Activated CD4-positive, alpha-beta T cell treated with anti-CD3 and anti-CD28 coated beads for 36 hours (primary cell): Measurements from ENCODE around the gene UBXN2A. TPM values are rescaled to one million over a fixed set of nuclear protein-coding genes. Genes with fewer than 3 reads are reported as not detected.

Source experiments
- ATAC-seq: fragments of 200-7000 bp; cut with Tn5 transposase; one replicate; pipeline ENCODE4 v1.10.0; 2021; ENCODE audit warnings: mild to moderate bottlenecking, moderate library complexity
- CTCF ChIA-PET: fragments of 350-600 bp; sonication (Branson Sonifier 250); formaldehyde crosslinking; loops from one replicate; lab custom pipeline; 2021; ENCODE audit warnings: antibody characterized with exemption; lab: Charles Lee
- POLR2A ChIA-PET: fragments of 350-600 bp; sonication (Branson Sonifier 250); formaldehyde crosslinking; loops from one replicate; lab custom pipeline; 2021; ENCODE audit warnings: antibody characterized with exemption, inconsistent platforms; lab: Charles Lee
- DNase-seq: peaks from one replicate; pipeline ENCODE4 v3.0.0-alpha.2; 2020
- H3K27ac Mint-ChIP-seq: one replicate; pipeline ENCODE4 v1.8.0; 2021; ENCODE audit warnings: mixed read lengths
- H3K27me3 Mint-ChIP-seq: one replicate; pipeline ENCODE4 v1.8.0; 2021; ENCODE audit warnings: mixed read lengths
- H3K36me3 Mint-ChIP-seq: one replicate; pipeline ENCODE4 v1.8.0; 2021; ENCODE audit warnings: low read depth, mixed read lengths
- H3K4me1 Mint-ChIP-seq: one replicate; pipeline ENCODE4 v1.8.0; 2021; ENCODE audit warnings: mixed read lengths
- H3K4me3 Mint-ChIP-seq: one replicate; pipeline ENCODE4 v1.8.0; 2021; ENCODE audit warnings: mild to moderate bottlenecking, moderate library complexity, mixed read lengths
- H3K9me3 Mint-ChIP-seq: one replicate; pipeline ENCODE4 v1.8.0; 2021; ENCODE audit warnings: low read depth, mixed read lengths
- intact Hi-C, 2 experiments: fragments of 100-400 bp; cut with DNase I in 1 of 2; cut with micrococcal nuclease in 1 of 2; formaldehyde crosslinking; loops; one replicate each; pipeline versions ENCODE4 v1.14.2 to v1.15.1; 2022 to 2024; cut with DNase I, micrococcal nuclease
- total RNA-seq, 2 experiments: library from RNA; stranded (reverse); gene quantifications; one replicate each; pipeline ENCODE4 v1.2.3, GENCODE V29; 2021

Gene UBXN2A
- total RNA-seq, 2 experiments from 2014 or later, result 9.1 to 10.5 TPM

DNA sequence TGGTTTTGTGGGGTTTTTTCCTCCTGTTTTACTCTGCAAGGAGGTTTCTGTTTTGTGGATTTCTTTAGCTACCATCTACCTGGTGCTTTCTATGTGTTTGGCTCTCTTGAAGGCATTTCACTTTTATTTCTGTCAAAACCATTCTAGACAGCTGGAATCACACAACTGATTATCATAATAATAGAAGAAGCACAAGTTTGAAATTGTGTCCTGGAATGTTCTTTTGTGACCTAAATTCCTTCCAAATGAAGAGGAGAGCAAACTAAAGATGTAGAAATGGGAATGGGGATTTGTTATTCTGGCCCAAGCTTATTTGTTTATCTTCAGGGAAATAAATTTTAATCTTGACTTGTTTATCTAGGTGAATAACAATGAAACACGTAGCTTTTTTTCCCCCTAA lies 52.7 kb downstream of the UBXN2A start:
- Mint-ChIP-seq H3K36me3 (no peaks in the 10 kb centered on the region), H3K27me3 (no peaks in the 10 kb centered on the region), H3K4me3 (no peak overlapping the region), H3K9me3 (no peaks in the 10 kb centered on the region), H3K4me1 (no peaks in the 10 kb centered on the region), H3K27ac (no peak overlapping the region)
- ATAC-seq (no peak), DNase-seq (no peak)
- ChIA-PET POLR2A (interaction anchor here (0.7 kb wide), 1 partner anchor 367 kb away, joined by 3 read pairs; no protein-coding TSS in a partner anchor), CTCF (interaction anchor here (0.9 to 1.2 kb wide), 2 partner anchors 10 to 166 kb away, joined by 3 read pairs; no protein-coding TSS in a partner anchor)
- intact Hi-C loops, result no loop called here

DNA sequence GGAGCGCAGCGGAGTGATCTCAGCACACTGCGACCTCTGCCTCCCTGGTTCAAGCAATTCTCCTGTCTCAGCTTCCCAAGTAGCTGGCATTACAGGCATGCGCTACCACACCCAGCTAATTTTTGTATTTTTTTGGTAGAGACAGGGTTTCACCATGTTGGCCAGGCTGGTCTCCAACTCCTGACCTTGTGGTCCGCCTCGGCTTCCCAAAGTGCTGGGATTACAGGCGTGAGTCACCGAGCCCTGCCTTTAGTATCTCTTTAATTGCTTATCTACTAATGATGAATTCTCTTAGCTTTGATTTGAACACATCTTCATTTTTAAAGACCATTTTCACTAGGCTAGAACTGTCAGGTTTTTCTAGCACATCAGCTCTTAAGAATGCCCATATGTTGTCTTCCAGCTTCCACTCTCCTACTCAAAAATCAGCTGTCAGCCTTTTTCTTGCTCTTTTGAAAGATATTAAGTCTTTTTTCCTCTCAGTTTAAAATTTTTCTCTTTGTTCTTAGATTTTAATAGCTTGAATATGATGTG lies 53.5 kb downstream of the UBXN2A start:
- Mint-ChIP-seq H3K27ac (no peak overlapping the region), H3K27me3 (no peaks in the 10 kb centered on the region), H3K9me3 (no peaks in the 10 kb centered on the region), H3K36me3 (no peaks in the 10 kb centered on the region), H3K4me1 (no peaks in the 10 kb centered on the region), H3K4me3 (no peak overlapping the region)
- DNase-seq (no peak), ATAC-seq (no peak)
- intact Hi-C loops, result no loop called here
- ChIA-PET POLR2A (no interaction called here), CTCF (interaction anchor here (0.6 to 0.9 kb wide), 2 partner anchors 11 to 250 kb away, joined by 3 to 5 read pairs; no protein-coding TSS in a partner anchor)

DNA sequence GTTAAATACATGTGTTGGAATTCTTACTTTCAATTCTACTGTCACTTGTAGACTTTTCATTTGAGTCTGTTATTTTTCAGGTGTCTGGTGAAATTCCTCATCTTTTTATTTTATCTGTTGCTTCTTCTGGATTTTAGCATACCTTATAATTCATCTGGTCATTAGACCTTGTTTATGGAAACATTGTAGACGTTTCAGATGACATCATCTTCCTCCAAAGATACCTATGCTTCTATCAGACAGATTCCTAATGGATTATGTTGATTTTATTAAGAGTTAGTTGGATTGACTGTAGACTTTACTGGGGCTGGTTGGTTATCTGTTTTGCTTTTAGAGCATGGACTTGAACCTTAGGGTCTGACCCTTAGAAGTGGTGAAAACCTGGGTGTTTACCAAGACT lies 54.3 kb downstream of the UBXN2A start:
- CTCF ChIA-PET, result interaction anchor here (0.6 kb wide), 1 partner anchor 34 kb away, joined by 4 read pairs; no protein-coding TSS in a partner anchor
- POLR2A ChIA-PET, result no interaction called here
- Mint-ChIP-seq H3K4me1 (no peaks in the 10 kb centered on the region), H3K9me3 (no peaks in the 10 kb centered on the region), H3K27me3 (no peaks in the 10 kb centered on the region), H3K27ac (no peak overlapping the region), H3K36me3 (peaks cover under 1% of the 10 kb centered on the region), H3K4me3 (no peak overlapping the region)
- intact Hi-C loops, result no loop called here
- DNase-seq, result no peak
- ATAC-seq, result no peak

DNA sequence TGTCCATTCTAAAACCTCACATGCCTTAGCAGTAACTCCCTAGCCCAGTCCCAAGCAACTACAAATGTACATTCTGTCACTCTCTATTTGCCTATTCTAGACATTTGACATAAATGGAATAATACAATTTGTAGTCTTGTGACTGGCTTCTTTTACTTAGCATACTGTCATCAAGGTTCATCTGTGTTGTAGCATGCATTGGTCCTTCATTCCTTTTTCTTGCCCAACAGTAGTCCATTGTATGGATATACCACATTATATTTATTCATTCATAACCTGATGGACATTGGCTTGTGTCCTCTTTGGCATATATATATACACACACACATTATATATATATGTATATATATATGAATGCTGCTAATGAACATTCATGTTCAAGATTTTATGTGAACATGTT lies 67.4 kb downstream of the UBXN2A start:
- no peaks in the 10 kb centered on the region for H3K9me3 Mint-ChIP-seq
- DNase-seq (no peak), ATAC-seq (no peak)
- intact Hi-C loops, result no loop called here
- H3K4me3 Mint-ChIP-seq, result no peak overlapping the region
- no peaks in the 10 kb centered on the region for H3K36me3 Mint-ChIP-seq
- no peak overlapping the region for H3K27ac Mint-ChIP-seq
- H3K4me1 Mint-ChIP-seq, result peaks cover 2% of the 10 kb centered on the region
- CTCF ChIA-PET, result no interaction called here
- POLR2A ChIA-PET, result no interaction called here
- peaks cover 26% of the 10 kb centered on the region for H3K27me3 Mint-ChIP-seq

DNA sequence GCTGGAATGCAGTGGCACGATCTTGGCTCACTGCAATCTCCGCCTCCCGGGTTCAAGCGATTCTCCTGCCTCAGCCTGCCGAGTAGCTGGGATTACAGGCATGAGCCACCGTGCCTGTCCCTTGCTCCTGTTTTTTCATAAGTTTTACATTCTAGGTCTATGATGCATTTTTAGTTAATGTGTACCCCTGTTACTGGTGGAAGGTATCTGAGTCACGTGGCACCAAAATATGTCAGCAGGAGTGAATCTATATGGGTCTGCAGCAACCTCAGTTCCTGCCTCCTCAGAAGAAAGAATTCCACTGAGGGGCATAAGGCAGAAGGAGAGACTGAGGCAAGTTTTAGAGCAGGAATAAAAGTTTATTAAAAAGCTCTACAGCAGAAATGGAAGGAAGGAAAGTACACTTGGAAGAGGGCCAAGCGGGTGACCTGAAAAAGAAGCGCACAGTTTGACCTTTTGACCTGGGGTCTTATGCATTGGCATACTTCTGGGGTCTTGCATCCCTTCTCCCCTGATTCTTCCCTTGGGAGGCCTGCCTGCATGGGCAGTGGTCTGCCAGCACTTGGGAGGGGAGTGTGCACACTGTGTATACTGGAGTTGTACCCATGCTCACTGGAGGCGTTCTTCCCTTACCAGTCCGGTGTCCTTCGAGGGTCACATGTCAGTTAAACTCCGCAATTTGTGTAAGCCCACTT lies 68.6 kb downstream of the UBXN2A start:
- peaks cover 2% of the 10 kb centered on the region for H3K4me1 Mint-ChIP-seq
- H3K4me3 Mint-ChIP-seq, result no peak overlapping the region
- no peaks in the 10 kb centered on the region for H3K9me3 Mint-ChIP-seq
- ATAC-seq, result no peak
- ChIA-PET CTCF (no interaction called here), POLR2A (no interaction called here)
- intact Hi-C loops, result no loop called here
- H3K36me3 Mint-ChIP-seq, result no peaks in the 10 kb centered on the region
- H3K27me3 Mint-ChIP-seq, result peaks cover 27% of the 10 kb centered on the region
- no peak for DNase-seq
- H3K27ac Mint-ChIP-seq, result no peak overlapping the region

DNA sequence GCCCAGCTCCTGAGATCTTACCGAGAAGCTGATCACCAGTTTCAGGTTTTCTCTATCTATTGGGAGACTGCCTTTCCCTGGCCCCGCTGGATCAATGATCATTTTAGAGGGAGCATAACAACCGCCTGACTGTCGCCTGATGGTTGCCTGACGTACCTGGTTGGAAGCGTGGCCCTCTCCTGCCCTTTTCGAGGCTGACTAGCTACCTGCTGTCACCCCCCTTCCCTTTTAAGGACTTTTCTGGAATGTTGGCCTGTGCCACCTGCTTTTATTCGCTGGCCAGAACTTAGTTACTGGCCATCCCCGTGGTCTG lies 69.1 kb downstream of the UBXN2A start:
- ChIA-PET CTCF (no interaction called here), POLR2A (no interaction called here)
- ATAC-seq, result no peak
- no peak for DNase-seq
- no peaks in the 10 kb centered on the region for H3K9me3 Mint-ChIP-seq
- peaks cover 2% of the 10 kb centered on the region for H3K4me1 Mint-ChIP-seq
- H3K27me3 Mint-ChIP-seq, result peaks cover 27% of the 10 kb centered on the region
- H3K27ac Mint-ChIP-seq, result no peak overlapping the region
- no peak overlapping the region for H3K4me3 Mint-ChIP-seq
- H3K36me3 Mint-ChIP-seq, result no peaks in the 10 kb centered on the region
- intact Hi-C loops, result no loop called here

DNA sequence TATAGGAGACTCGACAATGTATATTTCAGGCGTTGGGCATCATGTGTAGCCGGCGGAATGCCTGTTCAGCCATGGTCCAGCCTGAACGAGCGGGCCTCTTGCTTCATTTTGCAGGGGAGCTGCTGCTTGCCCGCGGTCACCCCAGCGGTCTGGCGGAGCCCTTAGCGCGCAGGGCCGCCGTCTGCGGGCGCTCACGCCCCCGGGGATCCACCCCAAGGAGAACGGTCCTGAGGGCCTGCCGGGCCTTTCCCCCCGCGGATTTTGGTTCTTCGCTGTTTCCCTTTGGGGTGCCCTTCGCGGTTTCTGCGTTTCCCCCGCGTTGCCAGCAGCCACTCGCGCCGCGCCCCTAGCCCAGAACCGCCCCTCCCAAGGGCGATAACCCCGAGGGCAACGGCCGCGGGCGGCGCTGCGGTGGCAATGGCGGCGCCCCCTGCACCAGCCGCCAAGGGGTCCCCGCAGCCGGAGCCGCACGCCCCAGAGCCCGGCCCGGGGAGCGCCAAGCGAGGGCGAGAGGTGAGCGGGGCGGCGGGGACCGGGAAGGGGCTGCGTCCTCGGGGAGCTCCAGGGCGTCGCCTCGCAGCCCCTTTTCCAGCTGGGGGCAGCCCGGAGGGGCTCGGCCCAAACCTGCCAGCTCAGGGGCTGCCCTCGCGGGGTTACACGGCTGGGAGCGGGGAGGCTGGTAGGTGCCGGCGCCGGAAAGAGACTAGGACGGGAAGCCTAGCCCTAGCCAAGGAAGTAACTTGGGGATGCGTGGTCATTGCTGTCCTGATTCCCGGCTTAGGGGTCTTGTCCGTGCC lies 69.6 kb downstream of the UBXN2A start, which contains the start of gene MFSD2B:
Gene MFSD2B, plus strand, starts transcription at position 406 of the 797 bp plus-strand sequence. Its CDS starts 12 bp downstream, at position 418.
- Mint-ChIP-seq H3K36me3 (no peaks in the 10 kb centered on the region), H3K9me3 (no peaks in the 10 kb centered on the region), H3K27ac (no peak within 1 kb of the TSS), H3K27me3 (peaks cover 29% of the 10 kb centered on the region), H3K4me3 (no peak within 1 kb of the TSS), H3K4me1 (peaks cover 2% of the 10 kb centered on the region)
- no peak for DNase-seq
- ChIA-PET CTCF (no interaction called here), POLR2A (no interaction called here)
- ATAC-seq, result peak; percentile 26
- intact Hi-C loops, result no loop called here

DNA sequence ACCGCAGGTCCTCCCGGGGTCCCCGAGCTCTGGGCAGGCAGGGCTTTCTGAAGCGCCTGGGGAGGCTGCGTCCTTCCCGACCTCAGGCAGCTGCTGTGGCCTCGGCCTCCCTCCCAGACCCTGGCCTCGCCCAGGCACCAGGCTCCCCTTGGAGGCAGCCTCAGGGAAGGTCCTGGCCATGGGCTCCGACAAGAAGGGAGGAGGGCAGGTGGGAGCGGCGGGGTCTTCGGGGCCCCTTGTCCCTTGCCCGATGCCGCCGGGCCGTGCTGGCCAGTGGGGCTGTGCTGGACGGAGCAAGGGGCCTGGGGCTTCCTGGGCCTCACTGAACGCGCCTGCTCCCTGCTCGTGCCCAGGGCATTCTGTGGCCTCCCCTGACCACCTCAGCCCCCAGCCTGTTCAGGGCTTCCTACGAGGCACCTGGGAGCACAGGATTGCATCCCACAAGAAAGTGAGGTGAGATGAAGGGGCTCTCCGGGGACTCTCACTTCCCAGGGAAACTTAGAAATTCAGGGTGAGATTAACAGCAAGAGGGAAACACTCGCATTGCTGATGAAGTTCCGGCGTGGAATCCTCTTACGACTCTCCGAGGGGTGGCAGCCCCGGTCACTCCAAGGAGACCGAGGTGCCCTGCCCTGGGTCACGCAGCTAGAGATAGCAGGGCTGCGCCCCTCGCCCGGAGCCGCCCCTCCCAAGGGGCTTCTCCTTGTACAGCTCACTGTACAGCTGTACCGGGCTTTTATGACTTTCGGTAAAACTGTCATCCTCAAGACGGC lies 70.4 kb downstream of the UBXN2A start:
- Mint-ChIP-seq H3K4me3 (no peak overlapping the region), H3K9me3 (no peaks in the 10 kb centered on the region), H3K27me3 (peaks cover 29% of the 10 kb centered on the region), H3K4me1 (peaks cover 2% of the 10 kb centered on the region), H3K27ac (no peak overlapping the region), H3K36me3 (no peaks in the 10 kb centered on the region)
- ATAC-seq, result no peak
- ChIA-PET CTCF (no interaction called here), POLR2A (no interaction called here)
- intact Hi-C loops, result no loop called here
- no peak for DNase-seq

DNA sequence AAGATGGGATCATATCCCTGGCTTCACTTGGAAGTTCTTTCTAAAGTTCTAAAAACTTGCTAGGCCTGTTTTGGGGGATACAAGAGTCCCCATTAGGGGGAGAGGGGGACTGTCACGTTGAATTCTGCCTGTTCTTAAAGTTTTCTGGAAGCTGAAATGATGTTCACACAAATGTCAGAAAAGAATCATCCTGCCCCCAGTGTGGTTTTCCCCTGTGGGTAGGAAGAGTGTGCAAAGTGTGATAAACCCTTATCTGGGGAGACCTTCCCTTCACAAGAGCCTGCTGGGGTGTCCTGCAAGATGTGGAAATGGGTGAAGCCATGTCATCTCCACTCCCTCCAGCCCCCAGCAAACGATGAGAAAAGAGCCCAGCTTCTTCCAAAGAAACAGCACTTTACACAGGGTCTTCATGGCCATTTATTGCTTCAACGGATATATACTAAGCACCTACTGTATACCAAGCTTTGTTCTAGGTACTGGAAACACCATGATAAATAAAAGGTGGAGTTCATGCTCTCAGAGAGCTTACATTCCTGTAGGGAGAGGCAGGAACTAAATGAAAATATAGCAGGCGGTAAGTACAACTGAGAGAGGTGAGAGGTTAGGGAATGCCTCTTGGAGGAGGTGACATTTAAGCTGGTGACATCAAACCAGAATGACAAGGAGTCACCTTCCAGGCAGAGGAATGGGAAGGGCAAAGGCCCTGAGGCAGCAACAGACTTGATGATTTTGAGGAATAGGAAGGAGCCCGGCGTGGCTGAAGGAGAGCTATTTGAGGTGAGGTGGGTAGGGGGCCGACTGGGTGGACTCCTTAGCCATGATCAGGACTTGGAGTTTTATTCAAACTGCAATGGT lies 71.2 kb downstream of the UBXN2A start:
- no peak for DNase-seq
- ChIA-PET CTCF (no interaction called here), POLR2A (interaction anchor here (0.6 to 1.2 kb wide), 3 partner anchors 8 to 67 kb away, joined by 3 read pairs; no protein-coding TSS in a partner anchor)
- Mint-ChIP-seq H3K4me3 (no peak overlapping the region), H3K27ac (no peak overlapping the region), H3K27me3 (peaks cover 29% of the 10 kb centered on the region), H3K36me3 (no peaks in the 10 kb centered on the region), H3K9me3 (no peaks in the 10 kb centered on the region), H3K4me1 (peaks cover 2% of the 10 kb centered on the region)
- intact Hi-C loops, result no loop called here
- no peak for ATAC-seq

DNA sequence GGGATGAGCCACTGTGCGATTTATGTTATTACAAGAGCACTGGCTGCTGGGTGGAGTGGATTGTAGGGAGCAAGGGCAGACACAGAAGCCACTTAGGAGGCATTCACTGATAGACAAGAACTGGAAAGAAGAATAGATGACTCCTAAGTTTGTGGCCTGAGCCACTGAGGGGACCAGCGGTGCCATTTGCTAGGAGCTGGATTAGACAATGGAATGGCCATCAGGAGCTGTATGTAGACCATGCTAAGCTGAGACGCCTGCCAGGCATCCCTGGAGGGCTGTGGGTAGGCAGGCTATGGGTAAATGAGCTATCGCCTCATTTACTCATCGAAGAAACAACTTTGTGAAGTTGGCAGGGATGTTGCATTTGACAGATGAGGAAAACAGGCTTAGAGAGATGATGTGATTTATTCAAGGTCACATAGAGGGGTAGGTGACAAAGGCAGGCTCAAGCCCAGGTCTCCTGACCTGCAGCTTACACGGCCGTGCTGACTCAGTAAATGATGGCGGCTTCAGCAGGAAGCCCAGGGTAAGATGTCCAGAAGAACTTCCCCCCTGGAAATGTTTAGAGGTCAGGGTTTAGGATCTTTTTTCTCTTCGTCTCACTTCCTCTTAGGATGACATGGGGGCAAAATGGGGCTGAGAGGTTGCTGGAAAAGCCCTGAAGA lies 72.4 kb downstream of the UBXN2A start:
- H3K4me1 Mint-ChIP-seq, result peaks cover 2% of the 10 kb centered on the region
- H3K4me3 Mint-ChIP-seq, result no peak overlapping the region
- ATAC-seq, result no peak
- H3K36me3 Mint-ChIP-seq, result no peaks in the 10 kb centered on the region
- H3K27me3 Mint-ChIP-seq, result peaks cover 29% of the 10 kb centered on the region
- intact Hi-C loops, result no loop called here
- DNase-seq, result no peak
- POLR2A ChIA-PET, result interaction anchor here (1.2 kb wide), 1 partner anchor 35 kb away, joined by 3 read pairs; no protein-coding TSS in a partner anchor
- no peak overlapping the region for H3K27ac Mint-ChIP-seq
- CTCF ChIA-PET, result interaction anchor here (0.7 kb wide), 2 partner anchors 30 to 71 kb away, joined by 3 read pairs; no protein-coding TSS in a partner anchor
- H3K9me3 Mint-ChIP-seq, result no peaks in the 10 kb centered on the region
